ENCODE results near the gene TMEM171. TPM values are rescaled to one million over a fixed set of nuclear protein-coding genes. Genes with fewer than 3 reads are reported as not detected.

The TMEM171 gene
- total RNA-seq, 2 donors from 2014 or later: 0.21 TPM; not detected in 1

DNA sequence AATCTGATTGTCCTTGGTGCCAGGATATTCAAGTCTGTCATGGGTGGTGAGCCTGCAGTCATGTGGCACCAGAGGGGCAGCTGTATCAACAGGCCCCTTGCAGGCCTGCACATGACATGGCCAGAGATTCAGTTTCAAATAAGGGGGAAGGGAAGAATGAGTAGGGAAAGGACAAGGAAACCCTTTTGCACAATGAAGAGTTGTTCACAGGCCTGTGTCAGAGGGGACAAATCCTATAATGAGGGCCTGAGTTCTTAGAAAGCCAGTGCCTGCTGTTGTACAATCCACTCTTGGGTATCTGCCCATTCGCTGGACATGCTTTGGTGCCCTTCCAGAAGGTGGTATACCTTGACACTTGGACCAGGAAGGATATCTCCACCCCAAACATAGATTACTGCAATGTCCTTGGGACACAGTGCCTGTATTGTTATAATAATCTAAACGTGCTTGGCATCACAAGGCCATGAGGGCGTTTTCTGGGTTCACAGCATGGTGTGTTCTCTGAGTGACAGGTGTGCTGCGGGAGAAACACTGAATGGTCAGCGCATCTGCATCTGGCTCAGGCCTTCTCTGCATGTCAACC is 1.9 kb upstream of the TMEM171 start:
- DNase-seq (no peak), ATAC-seq (no peak)
- intact Hi-C loops (cut with DNase I): no loop called here

DNA sequence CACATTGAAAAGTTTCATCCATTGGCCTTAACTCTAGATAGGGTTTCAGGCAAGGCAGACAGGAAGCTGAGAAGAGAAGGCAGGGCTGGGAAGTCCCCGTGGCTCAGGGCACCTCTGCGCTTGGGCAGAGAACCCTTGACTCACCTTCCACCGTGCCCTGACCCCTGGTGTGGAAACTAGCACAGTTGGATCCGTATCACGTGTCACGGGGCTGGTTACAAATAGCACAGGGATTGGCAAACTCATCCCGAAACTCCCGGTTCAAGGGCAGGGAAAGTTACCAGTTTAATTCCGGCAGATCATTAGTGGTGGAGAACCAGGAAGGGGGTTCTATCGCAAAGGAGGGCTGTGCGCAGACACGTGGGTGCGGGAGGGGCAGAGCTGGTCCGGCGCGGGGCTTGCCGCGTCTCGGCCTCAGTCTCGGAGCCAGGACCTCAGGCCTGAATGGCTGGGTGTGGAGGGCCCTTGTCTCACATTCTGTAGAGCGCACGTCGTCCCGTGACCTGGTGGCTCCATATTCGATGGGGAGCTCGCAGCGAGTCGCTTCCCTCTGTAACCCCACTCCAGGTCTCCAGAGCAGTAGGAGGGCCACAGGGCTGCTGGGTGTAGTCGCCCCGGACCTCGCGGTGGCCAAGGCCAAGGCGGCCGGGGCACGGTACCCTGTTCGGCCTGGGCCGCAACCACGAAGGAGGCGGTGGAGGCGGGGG is 771 bp upstream of the TMEM171 start:
- peak; percentile 32 to 36 for ATAC-seq
- intact Hi-C loops (cut with DNase I): no loop called here
- DNase-seq: no peak

DNA sequence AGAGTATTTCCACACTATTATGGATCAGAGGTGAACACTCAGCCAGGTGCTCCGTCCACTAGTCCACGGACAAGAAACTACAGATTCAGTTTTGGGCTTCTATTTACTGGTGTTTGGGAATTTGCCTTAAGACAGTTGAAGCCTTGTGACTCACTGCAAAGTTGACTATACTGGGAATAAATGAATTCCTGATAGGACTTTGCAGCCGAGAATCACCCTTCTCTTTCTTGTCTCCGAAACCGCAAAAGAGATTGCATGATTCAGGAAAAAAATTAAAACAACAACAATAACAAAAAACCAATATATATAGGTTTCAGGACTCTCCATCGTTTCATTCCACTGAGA is 716 bp downstream of the TMEM171 start:
- DNase-seq: no peak
- intact Hi-C loops (cut with DNase I): no loop called here

DNA sequence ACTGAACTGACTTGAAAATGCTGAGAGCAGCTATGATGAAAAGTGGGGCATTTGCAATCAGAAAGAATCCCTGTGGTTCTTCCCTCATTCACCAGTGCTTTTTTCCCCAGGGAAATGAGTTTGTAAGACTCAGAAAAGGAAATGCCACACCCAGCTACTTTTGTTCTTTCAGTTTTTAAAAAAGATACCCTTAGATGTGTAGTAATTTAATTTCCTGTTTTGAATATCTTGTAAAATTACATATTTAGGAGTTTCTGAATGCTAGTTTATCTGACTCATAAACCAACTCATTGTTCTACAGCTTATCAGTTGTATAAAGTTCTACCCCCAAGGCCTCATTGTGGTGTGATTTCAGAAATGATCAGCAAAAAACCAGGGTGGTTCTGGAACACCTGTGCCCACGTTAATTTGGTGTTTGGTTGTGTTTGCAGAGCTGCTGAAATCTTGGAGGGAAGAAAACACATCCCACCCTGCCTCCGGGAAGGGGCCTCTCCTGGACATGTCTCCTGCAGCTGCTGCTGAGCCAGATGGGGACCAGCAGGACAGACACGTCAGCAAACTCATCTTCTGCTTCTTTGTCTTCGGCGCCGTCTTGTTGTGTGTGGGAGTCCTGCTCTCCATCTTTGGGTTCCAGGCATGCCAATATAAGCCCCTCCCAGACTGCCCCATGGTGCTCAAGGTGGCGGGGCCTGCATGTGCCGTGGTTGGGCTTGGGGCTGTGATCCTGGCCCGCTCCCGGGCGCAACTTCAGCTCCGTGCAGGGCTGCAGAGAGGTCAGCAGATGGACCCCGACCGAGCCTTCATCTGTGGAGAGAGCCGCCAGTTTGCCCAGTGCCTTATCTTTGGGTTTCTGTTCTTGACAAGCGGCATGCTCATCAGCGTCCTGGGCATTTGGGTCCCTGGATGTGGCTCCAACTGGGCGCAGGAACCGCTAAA is 2.8 kb downstream of the TMEM171 start:
- intact Hi-C loops (cut with DNase I): no loop called here
- DNase-seq: no peak
- no peak for ATAC-seq

More for the DNA sequence above, 716 bp downstream of the TMEM171 start:
- ATAC-seq: no peak

DNA sequence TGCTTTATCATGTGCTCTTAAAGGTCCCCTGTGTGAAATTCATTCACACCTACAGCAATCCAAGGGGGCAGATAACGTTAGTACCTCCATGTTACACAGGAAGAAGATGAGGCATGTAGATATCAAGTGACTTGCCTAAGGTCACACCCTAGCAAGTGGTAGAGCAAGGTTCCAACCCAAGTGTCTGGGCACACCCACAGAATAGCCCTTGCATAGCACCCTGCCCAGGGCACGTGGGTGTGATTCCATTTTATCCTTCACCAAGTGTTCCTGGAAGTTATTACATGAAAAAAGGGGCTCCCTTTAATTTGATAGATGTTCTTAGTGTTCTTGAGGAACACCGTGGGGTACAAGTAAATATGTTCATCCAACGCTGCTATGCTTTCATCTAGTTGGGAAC is 4.9 kb downstream of the TMEM171 start:
- DNase-seq: no peak
- ATAC-seq: no peak
- intact Hi-C loops (cut with DNase I): no loop called here

DNA sequence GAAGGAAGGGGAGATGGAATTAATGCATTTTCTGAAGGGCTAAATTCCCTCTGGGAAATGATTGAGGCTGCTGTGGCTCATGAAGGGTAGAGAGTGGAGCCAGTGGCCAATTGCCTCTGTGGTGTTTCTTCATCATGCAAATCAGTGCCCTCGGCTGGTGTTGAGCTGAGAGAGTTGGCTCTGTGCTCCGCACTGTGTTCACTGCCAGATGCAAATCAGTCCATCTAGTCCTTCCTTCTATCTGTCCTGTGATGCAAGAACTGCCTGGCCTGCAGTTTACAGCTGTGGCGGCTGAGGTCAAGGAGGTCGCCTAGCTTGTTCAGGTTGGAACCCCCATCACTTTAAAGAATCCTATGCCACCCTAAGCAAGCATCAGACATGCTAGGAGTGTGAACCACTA is 6.0 kb downstream of the TMEM171 start:
- peak in 1 of 2 donors; percentile 41 for ATAC-seq
- intact Hi-C loops (cut with DNase I): no loop called here
- no peak for DNase-seq

DNA sequence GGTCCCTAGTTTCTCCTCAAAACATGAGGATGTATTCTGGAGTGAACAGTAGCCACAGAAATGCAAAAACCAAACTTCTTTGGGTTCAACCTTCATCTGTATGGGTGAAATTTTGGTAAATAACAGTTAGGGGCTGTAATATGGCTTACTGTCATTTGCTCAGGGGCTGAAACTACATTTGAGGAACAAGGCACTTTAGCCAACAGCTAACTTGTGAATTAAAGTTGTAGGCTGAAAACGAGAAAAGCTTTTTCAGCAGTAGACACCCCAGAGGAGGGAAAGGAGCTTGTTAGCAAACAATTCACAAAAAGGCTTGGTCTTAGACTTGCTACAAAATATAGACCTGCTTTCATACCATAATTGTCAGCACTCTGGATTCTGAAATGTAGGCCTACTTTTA is 6.6 kb downstream of the TMEM171 start:
- no peak for DNase-seq
- no peak for ATAC-seq
- intact Hi-C loops (cut with DNase I): no loop called here

DNA sequence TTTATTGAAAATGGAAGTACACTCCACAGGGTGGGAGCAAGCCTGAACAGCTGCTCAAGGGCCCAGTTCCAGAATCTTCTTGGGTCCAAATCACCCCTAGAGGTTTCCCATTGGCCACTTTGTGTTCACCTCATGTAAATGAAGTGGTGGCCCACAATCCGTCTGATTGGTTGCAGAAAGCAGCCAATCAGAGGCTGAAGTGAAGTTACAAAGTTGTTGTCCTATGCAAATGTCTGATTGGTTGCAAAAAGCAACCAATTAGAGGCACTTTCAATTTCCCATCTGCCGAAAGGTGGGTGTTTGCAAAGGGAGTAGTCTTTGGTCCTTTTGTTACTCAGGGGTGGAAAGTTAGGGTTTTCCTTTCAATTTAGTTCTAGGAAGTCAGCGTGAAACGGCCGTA is 8.8 kb downstream of the TMEM171 start:
- intact Hi-C loops (cut with DNase I): no loop called here
- ATAC-seq: no peak
- no peak for DNase-seq

DNA sequence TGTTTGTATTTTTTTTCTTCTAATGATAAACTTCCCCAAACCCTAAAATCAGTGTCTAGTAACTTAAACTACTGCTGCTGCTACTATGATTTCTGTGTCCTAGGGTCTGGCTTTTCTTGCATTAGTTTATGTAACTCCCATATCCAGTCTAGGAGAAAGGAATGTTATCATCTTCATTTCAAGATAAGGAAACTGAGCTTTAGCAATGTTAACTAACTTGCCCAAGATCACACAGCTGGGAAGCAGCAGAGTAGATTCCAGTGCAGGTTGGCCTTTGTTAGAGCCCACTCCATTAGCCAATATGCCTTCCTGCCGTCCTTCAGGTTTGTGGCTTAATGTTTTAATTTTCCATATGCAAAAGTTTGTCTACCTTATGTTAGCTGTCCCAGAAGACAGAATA is 10.4 kb downstream of the TMEM171 start:
- DNase-seq: no peak
- intact Hi-C loops (cut with DNase I): no loop called here
- ATAC-seq: no peak

DNA sequence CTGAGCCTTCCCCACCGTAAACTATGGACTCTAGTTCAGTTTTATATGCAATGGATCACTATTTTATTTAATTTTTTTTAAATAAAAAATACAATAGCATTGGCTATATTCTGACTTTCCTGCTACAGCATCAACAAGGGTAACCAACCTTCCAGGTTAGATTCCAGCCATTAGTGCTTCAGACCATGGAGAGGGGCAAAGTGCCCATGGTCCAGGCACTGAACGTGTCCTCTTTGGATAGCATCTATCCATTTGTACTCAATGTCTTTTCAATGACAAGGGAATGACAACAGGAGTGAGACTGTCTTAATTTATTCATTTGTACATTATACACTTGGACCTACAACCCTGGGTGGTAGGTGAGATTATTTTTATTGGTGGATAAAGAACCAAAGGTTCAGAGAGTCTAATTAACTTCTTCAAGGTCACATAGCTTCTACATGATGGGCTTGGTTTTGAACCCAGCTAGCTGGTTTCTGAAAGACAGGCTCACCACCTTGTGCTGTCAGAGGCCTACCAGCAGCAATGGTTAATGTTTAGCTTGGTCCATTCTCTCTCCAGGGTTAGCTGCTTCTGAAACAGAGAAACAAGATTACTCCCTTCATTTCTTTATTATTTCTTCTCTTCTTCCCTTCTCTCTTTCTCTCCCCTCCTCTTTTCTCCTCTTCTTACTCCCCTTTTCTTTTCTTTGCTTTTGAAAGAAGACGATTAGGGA is 11.5 kb downstream of the TMEM171 start:
- ATAC-seq: no peak
- intact Hi-C loops (cut with DNase I): no loop called here
- no peak for DNase-seq

DNA sequence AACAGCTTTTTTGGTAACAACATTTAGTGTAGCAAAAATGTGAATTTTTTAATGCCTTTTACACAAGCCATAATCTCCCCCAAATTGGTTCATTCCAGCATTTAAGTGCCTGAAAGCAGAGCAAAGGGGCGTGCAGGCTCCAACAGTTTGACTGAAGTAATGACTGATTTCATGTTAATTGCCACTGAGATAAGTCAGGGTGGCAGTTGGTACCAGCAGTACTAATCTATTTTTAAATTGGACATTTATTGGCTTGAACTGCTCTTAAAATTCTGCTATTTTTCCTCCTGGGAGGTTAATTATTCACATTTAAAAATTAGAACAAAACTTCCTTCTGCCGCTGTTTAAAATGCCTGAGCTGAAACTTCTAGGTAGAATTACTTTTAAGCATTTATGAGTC is 12.4 kb downstream of the TMEM171 start:
- ATAC-seq: no peak
- intact Hi-C loops (cut with DNase I): no loop called here
- no peak for DNase-seq

DNA sequence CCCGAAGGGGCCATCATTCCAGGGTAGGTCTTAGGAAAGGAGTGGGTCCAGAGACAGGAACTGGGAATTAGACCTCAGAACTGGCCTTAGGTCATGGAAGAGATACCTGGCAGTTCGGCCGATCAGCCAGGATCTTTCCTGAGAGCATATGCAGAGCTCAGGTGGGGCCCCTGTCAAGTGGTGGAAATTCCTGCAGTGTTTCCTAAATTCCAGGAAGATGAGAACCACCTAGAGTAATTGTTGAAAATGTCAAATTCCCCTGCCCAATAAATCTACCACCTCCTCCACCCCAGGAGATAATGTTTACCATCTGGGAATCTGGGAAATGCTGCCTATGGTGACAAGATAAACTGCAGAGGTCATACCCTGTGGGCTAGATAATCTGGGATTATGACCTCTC is 14.6 kb downstream of the TMEM171 start:
- intact Hi-C loops (cut with DNase I): no loop called here
- DNase-seq (no peak), ATAC-seq (no peak)

DNA sequence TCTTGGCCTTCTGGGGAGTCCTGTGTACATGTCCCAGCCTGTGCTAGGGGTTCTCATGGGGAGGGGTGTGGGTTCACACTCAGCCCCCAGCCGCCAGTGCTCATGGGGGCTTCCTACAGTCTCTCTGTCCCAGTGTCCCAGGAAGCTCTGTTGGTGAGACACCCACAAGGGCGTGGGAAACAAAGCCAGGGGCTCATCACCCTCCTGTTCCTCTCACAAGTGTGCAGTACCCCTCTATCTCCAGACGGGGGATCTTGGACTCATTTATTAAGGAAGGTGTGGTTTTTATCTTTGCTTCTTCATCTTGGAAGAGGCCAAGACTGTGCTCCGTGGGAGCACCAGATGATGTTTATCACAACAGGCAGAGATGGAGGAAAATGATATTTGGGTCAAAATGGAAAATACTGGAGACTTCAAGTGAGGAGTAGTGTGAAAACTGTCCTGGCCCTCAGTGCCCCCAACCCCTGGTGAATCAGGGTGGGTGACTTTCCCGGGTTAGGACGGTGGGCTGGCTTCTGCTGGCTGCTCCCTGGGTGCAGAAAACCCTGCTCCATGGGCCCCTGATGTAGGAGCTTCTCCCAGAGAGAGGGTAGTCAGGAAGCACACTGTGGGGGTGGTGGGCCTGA is 15.2 kb downstream of the TMEM171 start:
- ATAC-seq: no peak
- intact Hi-C loops (cut with DNase I): no loop called here
- no peak for DNase-seq

DNA sequence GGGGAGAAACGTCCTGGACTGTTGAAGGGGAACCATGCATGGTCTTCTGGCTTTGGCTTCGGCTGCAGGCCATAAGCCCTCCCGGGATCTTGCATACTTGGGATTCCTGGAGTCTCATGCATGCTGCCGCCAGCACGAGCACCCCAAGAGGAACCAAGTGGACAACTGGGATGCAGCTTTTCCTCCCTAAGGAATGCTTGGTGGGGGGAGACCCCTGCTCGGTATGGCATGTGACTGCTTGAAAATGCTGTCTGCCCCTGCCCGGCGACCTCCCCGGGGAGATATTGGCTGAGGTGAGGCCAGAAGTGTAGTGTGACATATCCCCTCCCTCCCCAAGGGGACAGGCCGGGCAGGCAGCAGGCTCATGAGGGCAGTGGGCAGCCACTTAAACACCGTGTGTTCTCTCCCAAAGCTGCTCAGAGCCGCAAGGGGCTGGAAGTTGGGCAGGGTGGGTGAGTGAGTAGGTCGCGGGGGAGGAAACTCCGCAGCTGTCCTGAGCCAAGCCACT is 15.7 kb downstream of the TMEM171 start:
- intact Hi-C loops (cut with DNase I): no loop called here
- no peak for DNase-seq
- ATAC-seq: peak in 1 of 2 donors; percentile 55

DNA sequence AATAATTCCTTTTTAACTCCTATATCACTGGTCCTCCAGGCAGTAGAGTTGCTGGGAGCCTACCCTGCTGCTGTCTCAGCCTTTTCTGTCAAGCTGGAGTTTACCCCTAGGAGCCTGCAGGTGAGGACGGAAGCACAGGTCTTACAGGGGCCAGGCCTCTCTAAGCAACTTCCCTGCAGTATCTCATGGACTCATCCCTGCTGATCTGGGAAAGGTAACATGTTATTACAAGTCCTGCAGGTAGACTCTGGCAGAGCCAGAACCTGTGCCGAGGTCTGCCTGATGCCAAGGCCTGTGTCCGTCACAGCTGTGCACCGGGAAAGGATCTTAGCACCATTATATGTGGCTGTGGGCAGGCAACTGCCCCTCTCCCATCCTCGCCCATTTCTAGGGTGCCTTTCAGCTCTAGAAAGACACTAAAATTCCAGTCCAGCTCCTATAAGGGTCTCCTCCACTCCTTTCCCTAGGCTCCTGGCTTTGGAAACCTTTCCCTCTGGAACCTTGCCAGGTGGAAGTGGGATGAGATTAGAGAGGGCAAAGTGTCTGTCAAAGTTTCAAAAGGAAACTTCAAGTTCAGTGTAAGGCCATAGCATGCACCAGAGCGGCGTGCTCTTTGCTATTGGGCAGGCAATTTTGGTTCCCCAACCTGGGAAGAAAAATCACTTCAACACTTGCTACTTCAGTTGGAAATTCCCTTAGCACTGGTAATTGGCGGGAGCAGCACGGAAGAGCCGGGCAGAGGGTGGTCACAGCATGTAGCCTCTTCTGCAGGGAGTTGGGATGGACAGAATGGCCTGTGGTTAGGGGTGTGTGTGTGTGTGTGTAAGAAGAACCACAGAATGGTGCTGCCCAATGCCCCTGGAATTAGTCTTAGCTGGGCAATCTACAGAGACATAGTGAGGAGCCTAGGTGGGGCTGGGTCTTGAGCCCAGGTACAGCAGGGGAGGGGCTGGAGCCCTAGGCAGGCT is 17.5 kb downstream of the TMEM171 start:
- no peak for ATAC-seq
- intact Hi-C loops (cut with DNase I): no loop called here
- DNase-seq: no peak

DNA sequence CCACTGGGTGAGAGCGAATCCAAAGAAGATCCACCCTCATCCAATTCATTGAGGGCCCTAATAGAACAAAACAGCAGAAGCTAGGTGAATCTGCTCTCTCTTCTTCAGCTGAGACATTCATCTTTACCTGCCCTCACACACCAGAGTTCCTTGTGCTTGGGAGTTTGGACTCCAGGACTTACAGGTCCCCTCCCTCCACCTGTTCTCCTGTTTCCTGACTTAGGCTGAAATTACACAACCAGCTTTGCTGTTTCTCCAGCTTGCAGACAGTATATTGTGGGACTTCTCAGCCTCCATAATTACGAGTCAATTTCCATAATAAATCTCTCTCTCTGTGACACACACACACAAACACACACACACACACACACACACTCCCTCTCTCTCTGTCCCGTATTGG is 19.1 kb downstream of the TMEM171 start:
- ATAC-seq (no peak), DNase-seq (no peak)
- intact Hi-C loops (cut with DNase I): no loop called here

DNA sequence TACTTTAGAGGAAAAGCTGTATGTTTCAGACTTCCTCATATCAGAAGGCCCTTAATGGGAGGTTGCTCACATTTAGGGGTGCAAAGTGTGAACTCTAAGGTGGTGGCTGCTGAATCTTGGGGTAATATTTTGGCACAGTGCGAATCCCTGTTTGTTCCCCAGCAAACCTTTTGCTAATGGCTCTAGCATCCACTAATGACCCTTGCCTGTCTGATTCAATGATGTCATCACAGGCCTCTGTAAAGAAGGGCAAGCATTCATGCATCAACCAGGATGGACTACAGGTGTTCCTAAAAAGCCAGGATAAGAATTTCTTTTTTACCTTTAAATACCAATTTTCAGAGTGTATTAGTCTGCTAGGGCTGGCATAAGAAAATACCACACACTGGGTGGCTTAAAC is 20.4 kb downstream of the TMEM171 start:
- no peak for ATAC-seq
- intact Hi-C loops (cut with DNase I): no loop called here
- DNase-seq: no peak

DNA sequence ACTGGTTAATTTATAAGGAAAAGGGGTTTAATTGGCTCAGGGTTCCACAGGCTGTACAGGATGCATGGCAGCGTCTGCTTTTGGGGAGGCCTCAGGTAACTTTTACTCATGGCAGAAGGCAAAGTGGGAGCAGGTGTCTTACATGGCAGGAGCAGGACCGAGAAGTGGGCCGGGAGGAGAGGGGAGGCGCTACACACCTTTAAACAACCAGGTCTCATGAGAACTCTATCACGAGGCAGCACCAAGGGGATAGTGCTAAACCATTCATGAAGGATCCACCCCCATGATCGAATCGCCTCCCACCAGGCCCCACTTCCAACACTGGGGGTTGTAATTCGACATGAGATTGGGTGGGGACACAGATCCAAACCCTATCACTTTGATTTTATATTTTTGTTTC is 21.7 kb downstream of the TMEM171 start:
- no peak for ATAC-seq
- intact Hi-C loops (cut with DNase I): no loop called here
- DNase-seq: no peak
